Activated CD4-positive, alpha-beta T cell treated with anti-CD3 and anti-CD28 coated beads for 4 hours (primary cell): ENCODE data around the gene MYCBP2.

Experiments
- DNase-seq, 2 donors: peaks; one replicate each; pipeline ENCODE4 v3.0.0-alpha.2; 2020

Gene MYCBP2

DNA sequence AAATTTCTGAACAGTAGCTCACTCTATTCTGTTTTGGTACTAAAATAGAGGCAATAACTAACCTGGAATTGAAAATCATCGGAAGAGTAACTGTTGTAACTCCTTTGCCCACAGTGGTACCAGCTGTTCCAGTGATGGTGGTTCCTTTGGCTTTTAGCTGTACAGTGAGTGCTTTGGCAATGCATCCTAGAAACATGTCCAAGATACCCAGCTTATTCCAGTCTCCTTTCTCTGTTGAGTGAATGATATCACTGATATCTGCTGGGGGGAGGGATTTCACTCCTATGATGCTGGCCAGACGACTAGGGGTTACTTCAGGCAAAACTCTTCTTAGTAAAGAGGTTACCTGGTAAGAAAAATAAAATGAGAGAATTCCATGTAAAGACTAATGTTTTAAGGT, 259.4 kb downstream of the MYCBP2 start:
- DNase-seq = no peak

DNA sequence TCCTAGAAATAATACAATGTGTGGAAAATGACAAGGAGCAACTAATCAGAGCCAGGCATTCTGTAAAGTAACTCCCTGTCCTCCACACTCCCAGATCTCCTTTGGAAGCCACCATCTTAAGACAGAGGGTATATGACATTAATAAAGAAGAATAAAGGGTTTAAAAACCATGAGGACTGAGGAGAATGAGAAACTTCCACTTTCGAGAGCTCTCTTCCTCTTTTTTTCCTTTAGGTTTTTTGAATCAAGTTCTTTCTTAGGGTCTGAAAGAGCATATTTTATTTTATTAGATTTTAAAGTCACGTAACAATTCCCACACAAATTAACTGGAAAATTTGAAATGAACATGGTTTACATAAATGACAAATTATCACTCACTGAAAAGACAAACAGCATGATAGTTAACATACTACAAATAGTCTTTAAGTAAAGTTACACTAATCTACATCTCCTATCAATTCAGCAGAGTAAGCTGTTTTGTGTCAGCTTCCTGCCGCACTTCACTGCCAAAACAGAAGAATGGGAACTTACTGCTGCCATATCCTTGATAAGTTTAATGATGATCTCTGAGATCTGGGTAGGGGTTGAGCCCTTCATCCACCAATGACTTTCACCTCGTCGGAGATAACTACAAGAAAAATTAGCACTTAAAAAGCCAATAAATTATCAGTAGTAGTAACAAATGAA, 261.3 kb downstream of the MYCBP2 start:
- no peak for DNase-seq

DNA sequence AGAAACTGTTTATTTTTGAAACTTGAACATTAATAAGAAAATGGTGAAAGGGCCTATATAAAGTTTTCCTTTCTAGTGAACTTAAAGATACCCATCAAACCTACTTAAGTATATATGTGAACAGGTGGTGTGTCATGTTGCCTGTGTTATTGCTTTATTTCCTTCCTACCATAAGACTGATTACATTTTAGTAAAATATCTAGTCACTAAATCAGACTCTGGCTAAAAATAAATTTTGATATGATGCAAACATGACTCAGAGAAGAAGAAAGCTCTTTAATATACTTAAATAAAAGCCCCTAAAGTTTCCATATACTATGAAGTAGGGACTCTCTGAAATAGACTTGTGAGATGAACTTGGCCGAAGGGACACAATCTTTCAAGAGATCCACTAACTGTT, 264.8 kb downstream of the MYCBP2 start:
- DNase-seq = no peak

- no peak for DNase-seq
Measured at GRCh38 chr13:77061362-77061761, 265.5 kb downstream of the MYCBP2 start.

DNA sequence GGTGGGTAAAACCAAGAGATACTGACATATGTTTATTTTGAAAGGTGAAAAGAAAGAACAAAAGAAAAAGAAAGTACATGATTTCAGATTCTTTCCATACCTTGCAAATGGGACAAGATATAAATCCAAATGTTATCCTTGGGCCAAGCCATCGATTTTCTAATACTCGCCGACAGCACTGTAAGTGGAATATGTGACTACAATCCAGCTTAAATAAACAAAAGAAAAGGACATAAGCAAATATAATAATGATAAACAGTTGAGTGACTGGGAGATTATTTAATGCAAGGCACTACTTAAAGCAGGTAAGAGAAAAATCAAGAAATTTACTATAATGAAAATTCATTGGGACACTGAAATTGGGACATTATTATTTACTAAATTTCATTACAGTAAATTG, 270.0 kb downstream of the MYCBP2 start:
- DNase-seq = no peak

GRCh38 chr13:77056382-77056781, 270.5 kb downstream of the MYCBP2 start:
- DNase-seq = no peak

- DNase-seq = no peak
Measured at GRCh38 chr13:77055158-77055557, 271.7 kb downstream of the MYCBP2 start.

DNA sequence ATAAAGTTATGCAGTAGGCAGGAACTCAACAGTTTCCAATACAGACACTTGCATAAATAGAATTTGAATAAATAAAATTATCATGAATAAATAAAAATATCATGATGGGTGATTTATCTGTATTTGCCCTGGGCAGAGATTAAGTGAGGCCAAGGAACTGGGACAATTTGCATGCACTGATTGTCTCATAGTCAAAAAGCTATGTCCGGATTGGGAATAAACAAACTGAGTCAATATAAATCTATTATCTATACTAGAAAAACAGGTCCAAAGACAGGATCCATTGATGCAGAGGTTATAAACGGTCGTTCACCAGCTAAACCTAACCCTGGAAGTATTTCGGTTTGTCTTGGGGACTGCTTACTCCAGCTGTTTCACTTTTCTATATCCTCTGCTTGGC, 273.7 kb downstream of the MYCBP2 start:
- DNase-seq = no peak

DNA sequence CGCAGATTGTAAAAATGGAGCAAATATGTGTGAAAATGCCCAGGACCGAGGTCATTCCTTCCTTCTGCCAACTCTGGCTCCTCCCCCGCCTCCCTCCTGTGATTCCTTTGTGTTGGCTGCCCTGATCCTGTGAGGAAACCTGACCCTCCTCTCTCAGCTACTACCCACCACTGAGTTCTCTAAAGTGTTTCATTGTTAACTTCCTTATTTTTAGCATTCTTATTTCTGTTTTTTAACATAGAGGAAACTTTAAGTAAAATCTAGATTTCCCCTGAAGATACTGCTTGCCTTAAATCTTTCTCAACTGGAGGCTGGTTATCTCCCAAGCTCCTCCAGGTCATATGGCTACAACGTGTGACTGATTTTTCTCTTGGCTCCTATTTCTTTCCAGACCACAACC, 278.2 kb downstream of the MYCBP2 start:
- no peak for DNase-seq

GRCh38 chr13:77047649-77048343, 279.1 kb downstream of the MYCBP2 start:
- DNase-seq = no peak

- DNase-seq = no peak
Measured at GRCh38 chr13:77042566-77043177, 284.2 kb downstream of the MYCBP2 start.

DNA sequence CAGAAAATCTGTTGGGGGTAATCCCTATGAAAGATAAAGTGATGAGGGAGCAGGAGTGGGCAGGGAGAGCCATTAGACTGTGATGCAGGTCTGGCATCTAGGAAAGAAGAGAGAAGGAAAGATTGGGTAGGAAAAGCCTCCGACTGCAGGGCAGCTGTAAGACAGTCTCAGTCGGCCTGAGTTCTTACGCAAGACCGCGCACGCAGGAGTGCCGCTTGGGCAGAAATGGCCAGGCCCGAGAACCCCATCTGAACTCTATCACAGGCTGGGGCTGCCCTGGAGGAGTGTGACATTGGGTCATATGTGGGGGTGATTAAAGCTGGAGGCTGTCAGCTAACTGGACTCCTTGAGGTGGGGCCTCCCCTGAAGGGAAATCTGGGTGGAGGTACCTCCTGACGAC, 286.1 kb downstream of the MYCBP2 start:
- no peak for DNase-seq

DNA sequence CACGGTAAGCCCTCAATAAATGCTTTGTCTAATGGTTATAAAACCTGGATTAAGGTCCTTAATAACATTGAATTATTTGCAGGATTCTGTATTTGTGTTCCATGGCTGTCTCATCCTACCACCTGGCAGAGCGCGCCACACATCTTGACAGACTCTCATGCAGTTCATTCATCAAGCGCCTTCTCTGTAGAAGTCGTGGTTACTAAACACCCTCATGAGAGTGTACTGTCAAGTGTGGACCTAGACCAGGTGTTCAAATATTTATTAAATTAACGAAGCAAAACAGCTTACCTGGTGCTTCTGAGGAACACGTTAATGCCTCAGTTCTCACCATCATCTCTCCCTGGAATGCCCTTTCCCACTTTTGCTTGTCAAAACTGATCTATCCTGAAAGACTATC, 286.8 kb downstream of the MYCBP2 start:
- DNase-seq = no peak

DNA sequence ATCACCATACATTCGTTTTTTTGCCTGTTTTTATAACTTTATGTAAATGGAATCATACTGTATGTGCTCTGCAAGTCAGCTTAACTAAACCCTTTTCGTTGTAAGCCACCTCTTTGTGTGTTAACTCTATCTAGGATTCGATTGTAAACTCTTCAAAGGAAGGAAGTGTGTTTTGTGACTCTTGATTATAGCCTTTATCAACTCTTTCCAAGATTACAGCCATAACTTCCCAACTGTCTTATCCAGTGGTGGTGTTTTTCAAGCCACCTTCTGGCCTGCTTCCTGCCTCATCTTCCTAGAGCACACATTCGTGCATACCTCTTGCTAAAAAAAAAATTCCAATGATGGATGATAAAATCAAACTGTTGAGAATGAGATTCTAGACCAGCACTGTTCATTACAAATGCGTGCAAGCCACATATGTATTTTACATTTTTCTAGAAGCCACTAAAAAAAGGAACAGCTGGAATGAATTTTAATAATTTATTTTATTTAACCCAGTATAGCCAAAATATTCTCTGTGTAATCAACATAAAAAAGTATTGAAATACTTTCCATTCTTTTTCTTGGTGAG, 287.9 kb downstream of the MYCBP2 start:
- no peak for DNase-seq

DNA sequence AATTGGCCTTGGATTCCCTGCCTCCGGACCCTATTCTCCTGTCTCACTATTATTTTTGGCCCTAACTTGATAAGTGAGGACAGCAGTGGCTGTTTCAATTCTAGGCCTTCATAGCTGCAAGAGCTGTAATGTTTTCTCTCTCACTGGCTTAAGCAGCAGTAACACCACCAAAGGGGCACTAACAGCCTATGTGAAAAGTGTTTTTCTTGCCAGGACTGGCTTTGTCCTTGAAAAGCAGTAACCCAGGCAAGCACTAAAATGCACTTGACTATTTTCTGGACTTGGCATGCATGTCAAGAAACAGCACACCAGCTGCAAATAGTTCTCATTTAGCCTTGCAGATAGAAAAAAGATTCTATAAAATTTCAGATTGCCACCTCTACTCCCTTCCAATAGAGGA, 290.6 kb downstream of the MYCBP2 start:
- no peak for DNase-seq

DNA sequence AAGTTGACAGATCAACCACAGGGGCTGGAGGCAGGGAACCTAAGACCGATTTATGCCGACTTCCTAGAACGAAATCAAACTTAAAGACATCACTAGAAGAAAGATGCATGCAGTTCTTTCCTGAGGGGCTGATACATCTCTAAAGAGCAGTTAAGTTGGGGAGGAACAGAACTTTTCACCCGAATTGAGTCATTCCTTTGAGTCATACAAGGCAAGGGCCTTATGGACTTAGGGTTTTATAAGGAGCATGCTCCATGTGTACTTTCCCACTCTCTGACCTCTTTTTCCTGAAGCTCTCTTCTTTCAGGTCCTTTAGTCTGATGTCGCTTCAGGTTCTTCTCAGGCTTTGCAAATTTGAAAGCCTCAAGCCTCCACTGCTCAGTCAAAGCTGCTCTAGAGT, 292.0 kb downstream of the MYCBP2 start:
- no peak for DNase-seq

DNA sequence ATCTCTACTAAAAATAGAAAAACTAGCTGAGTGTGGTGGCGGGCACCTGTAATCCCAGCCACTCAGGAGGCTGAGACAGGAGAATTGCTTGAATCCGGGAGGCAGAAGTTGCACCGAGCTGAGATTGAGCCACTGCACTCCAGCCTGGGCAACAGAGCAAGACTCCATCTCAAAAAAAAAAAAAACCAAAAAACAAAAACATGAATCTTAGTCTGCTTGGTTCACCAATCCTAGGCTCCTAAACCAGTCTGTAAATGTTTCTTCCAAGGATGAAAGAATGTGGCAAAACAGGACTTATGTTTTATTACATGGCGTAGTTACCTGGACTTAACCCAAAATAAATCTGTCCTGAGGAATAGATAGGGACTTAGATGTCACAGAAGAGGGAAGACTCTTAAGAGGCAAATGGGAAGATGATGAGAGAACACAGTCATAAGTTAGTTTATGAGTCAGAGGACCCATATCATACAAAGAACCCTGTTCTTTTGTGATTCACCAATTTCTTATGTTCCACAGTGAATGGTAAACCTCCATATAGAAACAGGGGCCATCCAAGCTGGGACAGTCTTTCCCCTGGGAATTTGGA, 293.1 kb downstream of the MYCBP2 start:
- no peak for DNase-seq

DNA sequence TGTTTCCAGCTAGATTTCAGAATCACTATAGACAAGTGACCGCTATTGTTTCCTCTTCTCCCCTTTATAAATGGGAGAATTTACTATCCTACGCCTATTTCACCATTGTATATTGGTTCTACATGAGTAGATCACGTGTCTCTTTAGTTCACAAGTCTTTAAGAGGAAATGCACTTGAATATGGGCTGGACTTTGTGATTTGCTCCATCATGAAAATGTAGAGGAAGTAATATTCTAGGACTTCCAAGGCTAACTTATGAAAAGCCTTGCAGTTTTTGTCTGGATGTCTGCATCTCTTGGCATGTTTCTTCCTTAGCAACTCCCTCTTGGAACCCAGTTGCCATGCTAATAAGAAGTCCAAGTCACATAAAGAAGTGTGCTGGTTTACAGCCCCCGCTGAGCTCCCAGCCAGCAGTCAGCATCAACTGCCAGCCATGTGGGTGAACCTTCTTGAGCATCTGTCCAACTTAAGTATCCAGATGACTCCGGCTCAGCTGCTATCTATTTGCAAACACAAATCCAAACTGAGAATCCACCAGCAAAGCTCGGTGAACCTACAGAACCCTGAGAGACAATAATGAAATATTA, 295.1 kb downstream of the MYCBP2 start:
- no peak for DNase-seq

GRCh38 chr13:77029436-77029835, 297.5 kb downstream of the MYCBP2 start:
- DNase-seq = no peak

GRCh38 chr13:77028202-77028601, 298.7 kb downstream of the MYCBP2 start:
- DNase-seq = no peak

DNA sequence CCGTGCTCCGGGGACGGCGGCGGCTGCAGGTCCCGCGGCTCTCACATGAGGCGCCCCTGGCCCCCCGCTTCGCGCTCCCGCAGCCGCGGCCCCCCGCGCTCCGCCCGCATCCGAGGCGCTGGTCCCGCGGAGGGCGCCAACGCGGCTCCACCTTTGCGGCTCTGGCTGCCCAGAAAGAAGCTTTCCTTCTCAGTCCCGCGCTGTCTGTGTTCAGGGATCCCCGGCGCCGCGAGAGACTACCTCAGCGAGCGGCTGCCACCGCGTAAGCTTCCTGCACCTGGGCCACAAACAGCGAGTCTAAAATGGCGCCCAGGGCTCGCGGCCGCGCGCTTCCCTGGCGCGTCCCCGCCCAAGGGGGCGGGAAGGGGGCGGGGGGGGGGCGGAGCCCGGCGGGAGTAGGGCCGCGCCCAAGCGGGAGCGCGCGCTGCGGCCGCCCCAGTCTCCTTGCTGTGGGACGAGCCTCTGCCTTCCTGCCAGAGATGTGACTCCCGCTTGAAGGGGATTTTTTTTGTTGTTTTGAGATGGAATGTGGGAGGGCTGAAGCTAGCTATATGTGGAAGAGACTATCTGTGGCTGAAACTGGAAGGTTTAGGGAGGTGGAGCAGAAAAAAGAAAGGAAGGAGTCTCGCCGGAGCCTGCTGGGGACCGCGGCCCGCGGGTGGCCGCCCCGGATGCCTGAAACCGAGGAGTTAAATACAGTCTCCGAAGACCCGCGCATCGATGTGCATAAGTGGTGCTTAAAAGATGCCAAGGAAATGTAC, 299.9 kb downstream of the MYCBP2 start, which contains the start of gene FBXL3:
Gene FBXL3, minus strand, starts transcription at position 299 of the 761 bp plus-strand sequence. CDS start 5,299 bp downstream, outside the sequence.
- peak; percentile 76 to 78 for DNase-seq

GRCh38 chr13:77026255-77026860, 300.5 kb downstream of the MYCBP2 start:
- peak; percentile 69 to 72 for DNase-seq
